GM19463 (cell line): Measurements from ENCODE around the gene VPS13A.
"Not testable (repeated sequence)": the region's sequence is repeated elsewhere in the genome, so short reads cannot be mapped to it uniquely, and the experiment has no call there.

Experiments
- ATAC-seq: cut with Tn5 transposase; IDR thresholded peaks from one replicate; pipeline ENCODE4 v1.9.1; 2021; ENCODE audit warnings: mild to moderate bottlenecking, moderate library complexity; ENCODE audit not compliant: unreplicated experiment

Gene VPS13A

DNA sequence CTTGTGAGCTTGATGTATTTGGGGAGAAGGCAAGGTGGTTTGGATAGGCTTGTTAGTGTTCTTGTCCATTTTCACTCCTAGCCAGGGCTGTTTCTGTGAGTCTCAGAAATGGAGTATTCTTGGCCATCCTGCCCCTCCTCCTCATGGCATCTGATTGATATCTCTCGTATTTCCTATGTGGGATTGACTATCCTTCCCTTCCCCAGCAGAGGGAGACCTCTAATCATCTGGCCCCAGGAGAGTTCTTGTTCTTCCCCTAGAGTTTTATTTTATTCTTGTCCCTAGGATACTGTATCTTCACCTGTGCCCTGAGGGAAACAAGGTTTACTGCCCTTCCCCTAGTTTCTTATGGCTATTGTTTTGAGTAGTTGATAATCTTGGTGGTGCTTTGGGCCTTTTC is 114.4 kb downstream of the VPS13A start:
- ATAC-seq: no peak

DNA sequence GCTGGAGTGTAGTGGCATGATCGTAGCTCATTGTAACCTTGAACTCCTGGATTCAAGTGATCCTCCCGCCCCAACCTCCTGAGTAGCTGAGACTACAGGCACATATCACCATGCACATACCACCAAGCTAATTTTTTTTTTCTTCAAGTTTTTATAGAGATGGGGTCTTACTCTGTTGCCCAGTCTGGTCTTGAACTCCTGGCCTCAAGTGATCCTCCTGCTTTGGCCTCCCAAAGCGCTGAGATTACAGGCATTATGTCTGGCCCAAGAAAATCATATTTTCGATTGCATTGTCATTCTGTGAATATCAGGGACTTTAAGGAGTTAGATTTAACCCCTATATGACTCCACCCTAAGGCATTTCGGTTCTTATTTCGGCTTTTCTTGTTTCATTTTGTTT is 116.6 kb downstream of the VPS13A start:
- ATAC-seq: no peak

DNA sequence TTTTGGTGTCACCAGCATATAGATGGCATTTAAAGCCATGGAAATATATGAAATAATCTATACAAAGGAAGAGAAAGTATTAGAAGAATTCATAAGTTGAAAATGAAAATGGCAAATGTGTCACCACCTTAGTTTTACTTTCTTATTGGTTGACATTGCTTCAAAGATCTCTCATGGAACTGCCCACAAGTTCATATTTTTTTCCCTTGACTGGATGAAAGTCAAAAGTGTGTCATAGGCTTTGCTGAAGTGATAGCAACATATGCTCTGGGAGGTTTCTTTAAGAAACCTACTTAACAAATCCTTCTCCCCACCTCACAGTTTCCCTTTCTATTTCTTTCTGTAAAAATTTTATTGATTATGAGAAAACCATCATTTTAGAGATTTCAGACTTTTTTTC is 127.2 kb downstream of the VPS13A start:
- ATAC-seq: peak; percentile 72

DNA sequence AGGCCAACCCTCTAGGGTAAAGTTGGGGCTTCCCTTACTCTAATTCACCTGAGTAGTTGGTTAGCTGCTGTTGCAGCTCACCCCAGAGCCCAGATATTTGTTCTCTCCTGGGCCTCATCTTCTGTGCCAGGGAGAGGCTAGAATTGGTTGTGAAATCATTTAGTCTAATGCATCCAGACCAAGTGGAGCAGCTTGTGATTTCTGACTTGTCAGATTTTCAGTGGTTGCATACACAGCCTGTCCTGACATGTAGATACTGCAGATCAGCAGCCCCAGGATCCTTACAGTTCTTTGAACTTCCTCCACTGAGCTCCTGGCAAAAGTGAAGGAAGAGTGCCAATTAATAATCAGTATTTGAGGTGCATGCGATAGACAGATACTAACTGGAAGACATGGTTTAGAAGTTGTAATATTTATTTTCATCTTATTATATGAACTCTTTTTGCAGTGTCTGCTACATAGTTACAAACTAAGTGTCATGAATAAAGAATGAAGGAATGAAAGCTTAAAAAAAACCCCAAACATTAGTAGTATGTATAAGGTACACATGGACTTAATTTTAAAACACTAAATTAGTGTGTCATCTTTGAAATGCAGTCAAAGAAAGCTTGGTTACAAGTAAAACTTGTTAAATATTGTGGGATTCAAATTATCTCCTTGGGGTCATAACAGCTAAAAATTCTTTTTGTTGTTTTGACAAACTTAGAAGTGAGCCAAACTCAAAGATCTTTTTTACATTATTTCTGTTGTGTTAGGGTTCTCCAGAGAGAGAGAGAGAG is 128.5 kb downstream of the VPS13A start:
- no peak for ATAC-seq

DNA sequence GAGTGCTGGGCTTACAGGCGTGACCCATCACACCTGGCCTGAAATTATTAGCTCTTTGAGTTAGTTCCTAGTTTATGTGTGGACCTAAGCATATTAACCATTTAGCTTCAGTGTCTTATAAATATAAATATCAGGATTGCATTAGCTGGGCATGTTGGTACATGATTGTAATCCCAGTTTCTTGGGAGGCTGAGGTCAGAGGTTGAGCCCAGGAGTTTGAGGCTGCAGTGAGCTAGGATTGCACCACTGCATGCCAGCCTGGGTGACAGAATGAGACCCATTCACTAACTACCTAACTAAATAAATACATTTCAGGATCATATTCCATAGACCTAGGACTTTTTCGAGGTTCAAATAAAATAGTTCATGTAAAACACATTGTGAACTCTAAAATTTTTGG is 129.8 kb downstream of the VPS13A start:
- no peak for ATAC-seq

DNA sequence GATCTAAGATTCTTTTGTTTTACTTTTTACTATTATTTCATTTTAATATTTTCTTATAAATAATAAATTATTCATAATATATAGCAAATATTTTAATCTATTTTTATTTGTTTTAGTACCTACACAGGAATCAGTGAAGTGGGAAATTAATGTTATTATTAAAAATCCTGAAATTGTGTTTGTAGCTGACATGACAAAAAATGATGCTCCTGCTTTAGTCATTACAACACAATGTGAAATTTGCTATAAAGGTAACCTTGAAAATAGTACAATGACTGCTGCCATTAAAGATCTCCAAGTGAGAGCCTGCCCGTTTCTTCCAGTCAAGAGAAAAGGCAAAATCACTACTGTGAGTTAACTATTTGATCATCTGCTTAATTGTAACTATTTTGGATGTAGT is 138.7 kb downstream of the VPS13A start:
- ATAC-seq: no peak

DNA sequence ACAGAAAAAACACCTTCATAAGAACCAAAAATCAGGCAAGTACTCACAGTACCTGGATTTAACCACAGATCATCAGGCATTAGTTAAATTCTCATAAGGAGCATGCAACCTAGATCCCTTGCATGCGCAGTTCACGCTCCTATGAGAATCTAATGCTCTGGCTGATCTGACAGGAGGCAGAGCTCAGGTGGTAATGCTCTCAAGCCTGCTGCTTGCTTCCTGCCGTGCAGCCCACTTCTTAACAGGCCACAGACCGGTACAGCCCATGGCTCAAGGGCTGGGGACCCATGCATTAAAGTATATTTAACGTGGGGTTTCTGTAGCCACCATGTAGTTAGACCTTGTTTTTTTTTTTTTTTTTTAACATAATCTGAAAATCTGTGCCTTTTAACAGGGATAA is 147.7 kb downstream of the VPS13A start:
- ATAC-seq: no peak

DNA sequence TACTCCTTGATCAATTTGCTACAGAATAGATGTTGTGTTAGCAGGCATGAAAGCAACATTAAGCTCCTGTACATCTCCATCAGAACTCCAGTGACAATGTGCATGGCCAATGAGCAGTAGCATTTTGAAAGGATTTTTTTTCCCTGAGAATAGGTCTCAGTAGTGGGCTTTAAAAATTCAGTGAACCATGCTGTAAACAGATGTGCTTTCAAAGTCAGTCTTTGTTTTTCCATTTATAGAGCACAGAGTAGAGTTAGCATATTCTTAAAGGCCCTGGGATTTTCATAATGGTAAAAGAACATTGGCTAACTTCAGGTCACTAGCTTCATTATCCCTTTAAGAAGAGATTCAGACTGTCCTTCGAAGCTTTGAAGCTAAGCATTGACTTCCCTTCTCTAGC is 150.8 kb downstream of the VPS13A start:
- ATAC-seq: no peak

DNA sequence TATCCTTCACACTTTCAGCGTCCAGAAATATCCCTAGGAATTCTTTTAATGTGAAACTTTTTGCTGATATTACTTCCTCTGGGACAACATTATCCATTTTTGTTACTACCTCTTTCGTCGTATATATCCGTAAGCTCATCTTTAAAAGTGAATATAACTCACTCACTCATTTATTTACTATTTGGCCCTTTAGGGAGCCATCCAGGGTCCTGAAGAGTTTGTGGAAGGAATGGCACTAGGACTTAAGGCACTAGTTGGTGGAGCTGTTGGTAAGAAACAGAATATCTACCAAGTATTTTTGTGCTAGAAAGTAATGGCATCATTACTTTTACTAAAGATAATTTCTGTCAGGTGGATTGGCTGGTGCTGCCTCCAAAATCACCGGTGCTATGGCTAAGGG is 192.7 kb downstream of the VPS13A start:
- no peak for ATAC-seq

DNA sequence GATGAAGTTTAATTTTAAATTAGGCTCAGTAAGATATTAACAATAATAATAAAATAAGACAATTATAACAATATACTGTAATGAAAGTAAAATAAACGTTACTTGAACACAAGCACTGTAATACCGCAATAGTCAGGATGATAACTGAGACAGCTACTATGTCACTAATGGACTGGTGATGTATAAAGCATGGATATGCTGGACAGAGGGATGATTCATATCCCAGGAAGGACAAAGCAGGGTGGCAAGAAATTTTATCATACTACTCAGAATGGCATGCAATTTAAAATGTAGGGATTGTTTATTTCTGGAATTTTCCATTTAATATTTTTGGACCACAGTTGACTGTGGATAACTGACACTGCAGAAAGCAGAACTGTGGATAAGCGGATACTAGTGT is 196.9 kb downstream of the VPS13A start:
- ATAC-seq: no peak

DNA sequence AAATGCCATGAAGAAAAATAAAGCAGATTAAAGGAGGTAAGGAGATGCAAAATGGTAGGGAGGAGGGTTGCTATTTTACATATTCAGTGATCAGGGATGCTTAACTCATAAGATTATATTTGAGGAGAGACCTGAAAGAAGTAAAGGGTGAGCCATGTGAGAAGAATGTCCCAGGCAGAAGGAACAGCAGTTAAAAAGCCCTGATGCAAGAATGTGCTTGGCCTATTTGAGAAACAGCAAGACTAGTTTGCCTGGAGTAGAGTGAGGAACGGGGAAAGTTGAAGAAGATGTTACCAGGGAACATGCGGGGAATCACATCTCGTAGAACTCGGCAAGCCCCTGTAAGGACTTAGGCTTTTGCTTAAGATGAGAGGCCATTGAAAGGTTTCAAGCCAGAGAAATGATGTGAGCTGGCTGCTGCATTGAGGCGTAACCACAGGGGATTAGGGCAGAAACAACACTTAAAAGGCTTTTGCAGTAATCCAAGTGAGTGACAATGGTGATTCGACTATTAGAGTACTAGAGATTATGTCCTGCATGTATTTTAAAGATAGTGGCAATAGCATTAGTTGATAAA is 198.7 kb downstream of the VPS13A start:
- no peak for ATAC-seq

DNA sequence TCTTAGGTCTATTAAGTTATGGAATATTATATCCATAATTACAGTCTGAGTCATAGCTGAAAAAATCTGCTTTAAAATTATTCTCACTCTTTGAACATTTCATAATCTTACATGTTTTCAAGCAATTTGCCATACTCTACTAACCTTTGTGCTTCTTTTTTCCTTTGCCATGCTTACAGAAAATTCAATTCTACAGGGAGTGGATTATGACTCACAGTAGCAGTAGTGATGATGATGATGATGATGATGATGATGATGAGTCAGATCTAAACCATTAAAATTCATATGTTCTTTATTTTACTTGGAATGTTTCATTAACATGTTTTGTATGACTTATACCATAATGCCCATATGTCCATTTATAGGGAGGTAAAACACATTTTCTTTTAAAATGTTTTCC is 207.1 kb downstream of the VPS13A start:
- no peak for ATAC-seq

DNA sequence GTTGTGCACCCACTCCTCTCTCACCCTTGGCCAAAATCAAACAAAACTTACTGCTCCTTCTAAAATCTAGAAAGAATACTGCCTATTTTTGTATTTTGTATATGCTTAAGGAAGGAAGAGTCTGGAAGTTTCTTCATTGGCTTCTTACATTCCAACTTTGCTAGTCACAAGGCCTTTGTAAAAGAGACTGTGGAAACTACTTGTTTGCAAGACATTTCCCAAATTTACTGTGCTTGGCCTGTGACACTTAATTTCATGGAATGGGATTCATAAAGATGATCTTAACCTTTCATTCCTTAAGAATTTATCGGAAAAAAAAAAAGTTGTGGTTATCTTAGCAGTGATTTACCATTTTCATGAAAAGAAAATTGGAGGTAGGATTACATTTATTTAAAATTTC is 208.9 kb downstream of the VPS13A start:
- no peak for ATAC-seq

DNA sequence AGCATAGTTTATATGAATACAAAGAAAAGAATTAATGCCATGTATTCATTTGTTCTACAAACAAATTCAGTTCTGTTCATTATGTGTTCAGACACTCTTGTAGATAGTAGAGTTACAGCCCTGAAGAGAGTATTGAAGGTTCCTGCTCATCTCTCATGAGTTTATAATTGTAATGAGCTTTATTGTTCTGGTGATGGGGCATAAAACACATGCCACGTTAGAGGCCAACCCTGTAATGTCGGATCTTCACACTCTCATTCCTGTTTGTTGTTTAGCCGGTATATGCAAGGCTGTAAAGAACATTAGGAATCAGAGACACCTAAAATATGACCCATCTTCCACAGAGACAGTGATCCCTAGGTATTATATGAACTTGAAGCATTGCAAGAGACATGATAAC is 214.5 kb downstream of the VPS13A start:
- ATAC-seq: no peak

DNA sequence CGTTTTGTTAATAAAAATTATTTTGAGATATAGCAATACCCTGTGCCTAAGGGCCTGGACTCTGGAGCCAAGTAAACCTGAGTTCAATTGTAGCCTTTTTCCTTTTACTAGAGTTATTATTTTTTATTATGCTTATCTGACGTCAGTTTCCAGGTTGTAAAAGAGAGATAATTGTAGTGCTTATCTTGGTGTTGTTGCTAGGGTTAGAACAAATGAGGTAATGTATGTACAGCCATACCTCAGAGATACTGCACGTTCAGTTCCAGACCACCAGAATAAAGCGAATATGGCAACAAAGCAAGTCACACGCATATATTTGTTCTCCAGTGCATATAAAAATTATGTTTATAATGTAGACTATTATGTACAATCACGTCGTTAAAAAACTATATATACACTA is 215.0 kb downstream of the VPS13A start:
- ATAC-seq: no peak

DNA sequence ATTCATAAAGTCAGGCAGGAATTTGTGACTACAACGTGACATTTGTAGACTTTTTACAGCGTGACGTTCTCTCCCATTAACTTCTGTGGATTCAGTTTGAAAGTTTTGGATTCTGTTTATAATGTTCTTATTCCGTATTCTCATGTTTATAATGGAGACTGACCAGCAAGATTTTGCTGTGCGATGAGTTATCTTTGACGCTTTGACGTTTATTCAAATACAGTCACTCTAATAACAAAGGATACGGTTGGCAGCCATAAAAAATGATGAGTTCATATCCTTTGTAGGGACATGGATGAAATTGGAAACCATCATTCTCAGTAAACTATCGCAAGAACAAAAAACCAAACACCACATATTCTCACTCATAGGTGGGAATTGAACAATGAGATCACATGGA is 221.2 kb downstream of the VPS13A start:
- ATAC-seq: not testable (repeated sequence)

DNA sequence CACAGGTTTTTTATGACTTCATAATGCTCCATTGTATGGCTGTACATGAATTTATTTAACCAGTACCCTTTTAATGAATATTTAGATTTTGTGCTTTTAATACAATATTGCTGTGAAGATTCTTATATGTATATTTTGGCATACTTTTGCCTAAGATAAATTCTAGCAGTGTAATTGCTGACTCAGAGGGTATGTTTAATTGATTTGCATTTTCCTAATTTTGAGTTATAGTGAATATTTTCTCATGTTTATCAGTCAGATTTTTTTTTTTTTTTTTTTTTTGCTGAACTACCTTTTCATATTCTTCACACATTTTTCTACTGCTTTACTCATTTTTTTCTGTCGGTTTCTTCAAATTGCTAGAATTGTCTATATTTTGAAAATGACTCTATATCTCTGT is 222.6 kb downstream of the VPS13A start:
- ATAC-seq: no peak

DNA sequence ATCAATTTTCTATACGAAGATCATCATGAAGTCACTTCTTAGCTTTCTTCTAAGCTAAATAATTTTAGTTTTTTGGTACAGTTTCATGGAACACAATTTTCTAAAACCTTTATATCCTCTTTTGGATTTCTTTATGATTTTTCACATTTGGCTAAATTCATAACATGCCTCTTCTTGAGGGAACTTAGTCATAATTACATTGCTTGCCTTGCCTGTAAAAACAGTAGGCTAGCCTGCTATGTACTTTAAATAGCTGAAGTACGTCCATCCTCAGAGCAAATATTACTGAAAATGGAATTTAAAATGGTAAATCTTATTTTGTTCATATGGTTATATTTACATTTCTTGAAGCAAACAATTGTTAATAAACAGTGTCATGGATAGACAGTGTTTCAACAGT is 225.0 kb downstream of the VPS13A start:
- no peak for ATAC-seq

DNA sequence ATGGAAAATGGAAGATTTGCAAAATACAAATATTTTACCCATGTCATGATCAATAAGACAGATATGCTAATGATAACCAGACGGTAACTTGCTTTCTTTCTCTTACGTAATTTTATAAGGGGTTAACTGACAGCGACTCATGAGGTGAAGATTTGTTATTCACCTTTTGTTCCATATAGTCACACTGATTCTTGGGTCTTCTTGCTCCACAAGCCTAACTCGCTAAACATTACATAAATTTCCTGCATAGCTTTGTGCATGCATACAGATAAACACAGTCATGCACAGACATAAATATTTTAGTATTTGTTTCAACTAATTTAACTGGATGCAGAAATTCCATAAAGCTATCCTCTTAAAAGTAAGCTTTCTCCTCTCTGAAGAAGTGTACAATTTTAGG is 225.9 kb downstream of the VPS13A start:
- ATAC-seq: no peak

DNA sequence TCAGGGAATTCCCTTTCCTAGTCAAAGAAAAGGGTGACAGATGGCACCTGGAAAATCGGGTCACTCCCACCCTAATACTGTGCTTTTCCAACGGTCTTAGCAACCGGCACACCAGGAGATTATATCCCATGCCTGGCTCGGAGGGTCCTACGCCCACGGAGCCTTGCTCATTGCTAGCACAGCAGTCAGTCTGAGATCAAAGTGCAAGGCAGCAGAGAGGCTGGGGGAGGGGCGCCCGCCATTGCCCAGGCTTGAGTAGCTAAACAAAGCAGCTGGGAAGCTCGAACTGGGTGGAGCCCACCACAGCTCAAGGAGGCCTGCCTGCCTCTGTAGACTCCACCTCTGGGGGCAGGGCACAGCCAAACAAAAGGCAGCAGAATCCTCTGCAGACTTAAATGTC is 231.2 kb downstream of the VPS13A start:
- not testable (repeated sequence) for ATAC-seq

DNA sequence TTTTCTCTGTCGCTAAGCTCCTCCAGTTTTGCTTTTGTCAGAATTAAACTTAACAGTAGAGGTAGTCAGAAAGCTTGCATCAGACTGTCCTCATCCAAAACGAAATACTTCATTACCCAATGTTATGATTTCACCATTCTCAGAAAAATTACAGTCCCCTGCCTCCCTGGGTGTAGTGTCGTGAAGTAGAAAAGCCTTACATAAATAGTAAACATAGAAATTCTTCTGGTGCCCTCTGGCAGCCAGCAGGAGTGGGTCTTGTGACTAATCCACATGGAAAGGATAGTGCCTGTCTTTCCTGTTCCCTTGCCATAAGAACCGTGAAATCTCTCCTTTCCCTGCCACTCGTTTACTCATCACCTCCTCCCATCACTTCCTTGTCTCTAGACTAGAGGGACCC is 240.2 kb downstream of the VPS13A start:
- ATAC-seq: no peak

DNA sequence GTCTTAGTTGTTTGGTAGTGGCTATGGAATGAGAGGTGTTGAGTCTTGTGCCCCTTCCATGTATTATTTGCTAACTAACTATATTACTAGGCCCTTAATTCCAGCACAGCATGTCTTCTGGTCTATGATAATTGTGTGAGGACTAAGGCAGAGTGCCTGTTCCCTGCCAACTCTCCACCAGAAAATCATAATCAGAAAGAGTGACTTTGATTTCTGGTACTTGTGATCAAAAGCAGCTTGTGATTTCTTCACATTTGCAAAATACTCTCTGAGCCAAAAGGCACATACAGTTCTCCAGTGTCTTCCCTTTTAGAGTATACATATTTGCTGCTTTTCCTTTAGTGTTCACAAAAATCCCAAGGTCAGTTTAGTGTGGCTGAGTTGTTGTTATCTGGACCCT is 240.9 kb downstream of the VPS13A start:
- ATAC-seq: no peak

DNA sequence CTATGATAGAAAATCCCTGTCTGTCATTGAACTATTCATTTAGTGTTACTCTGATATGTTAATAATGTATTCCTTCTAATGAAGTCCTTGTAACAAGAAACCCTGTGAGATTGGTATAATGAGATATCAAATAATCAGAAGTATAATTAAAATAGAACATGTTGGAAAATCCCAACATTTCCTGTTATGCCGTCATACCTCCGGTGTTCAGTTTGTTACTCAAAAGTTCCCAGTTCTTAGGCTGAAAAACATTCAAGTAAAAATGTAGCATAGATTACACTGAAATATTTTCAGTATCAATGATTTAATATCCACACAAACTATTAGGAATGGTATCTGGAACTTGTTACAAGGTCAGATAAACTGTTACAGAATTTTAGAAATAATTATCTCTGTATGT is 243.3 kb downstream of the VPS13A start:
- no peak for ATAC-seq
